ENCODE results near the gene GATA3. TPM values are rescaled to one million over a fixed set of nuclear protein-coding genes. Genes with fewer than 3 reads are reported as not detected.

Gene GATA3
- total and polyA plus RNA-seq, 2 donors: 6.5 to 17.5 TPM

GRCh38 chr10:8053446-8054243, 843 bp upstream of the GATA3 start:
- peaks cover 0 to 8% of the 10 kb centered on the region in 2 donors for H3K9me3 ChIP-seq (ENCODE audit: control insufficient read depth in 2 of 2, insufficient read depth in 1 of 2, low read length in 1 of 2)
- WGBS: under 1% methylated on average over 60 of the region's 60 CpGs
- peaks cover 46 to 72% of the 10 kb centered on the region in 2 donors for H3K4me1 ChIP-seq (ENCODE audit: control insufficient read depth in 2 of 2, insufficient read depth in 2 of 2, low read length in 2 of 2)
- peak in 7 of 9 donors; percentile 76 to 95 (median 89) for DNase-seq (ENCODE audit: low read depth in 6 of 9, low spot score in 9 of 9)
- peak overlapping the region; percentile 60 to 76 for H3K27ac ChIP-seq (ENCODE audit: low read depth in 1 of 2, low read length in 1 of 2)
- H3K27me3 ChIP-seq (ENCODE audit: control insufficient read depth in 2 of 2, insufficient read depth in 1 of 2, low read length in 1 of 2): peaks cover 46 to 65% of the 10 kb centered on the region in 2 donors
- H3K36me3 ChIP-seq (ENCODE audit: control insufficient read depth in 2 of 2, insufficient read depth in 2 of 2, low read length in 1 of 2): peaks cover 7 to 15% of the 10 kb centered on the region in 2 donors
- peak overlapping the region; percentile 78 to 97 for H3K4me3 ChIP-seq (ENCODE audit: low read length in 2 of 2)

- DNase-seq (ENCODE audit: low read depth in 6 of 9, low spot score in 9 of 9): no peak
- H3K4me3 ChIP-seq (ENCODE audit: low read length in 2 of 2): peak overlapping the region; percentile 78 to 97
- H3K4me1 ChIP-seq (ENCODE audit: control insufficient read depth in 2 of 2, insufficient read depth in 2 of 2, low read length in 2 of 2): peaks cover 51 to 72% of the 10 kb centered on the region in 2 donors
- under 1% methylated on average over 25 of the region's 25 CpGs for WGBS
- peaks cover 41 to 60% of the 10 kb centered on the region in 2 donors for H3K27me3 ChIP-seq (ENCODE audit: control insufficient read depth in 2 of 2, insufficient read depth in 1 of 2, low read length in 1 of 2)
- H3K27ac ChIP-seq (ENCODE audit: low read depth in 1 of 2, low read length in 1 of 2): peak overlapping the region; percentile 42 to 76
- H3K36me3 ChIP-seq (ENCODE audit: control insufficient read depth in 2 of 2, insufficient read depth in 2 of 2, low read length in 1 of 2): peaks cover 13 to 20% of the 10 kb centered on the region in 2 donors
- H3K9me3 ChIP-seq (ENCODE audit: control insufficient read depth in 2 of 2, insufficient read depth in 1 of 2, low read length in 1 of 2): peaks cover 0 to 7% of the 10 kb centered on the region in 2 donors
Observed at GRCh38 chr10:8054244-8054493, 319 bp upstream of the GATA3 start.

- Histone ChIP-seq H3K36me3 (ENCODE audit: control insufficient read depth in 2 of 2, insufficient read depth in 2 of 2, low read length in 1 of 2) (peaks cover 14 to 34% of the 10 kb centered on the region in 2 donors), H3K4me3 (ENCODE audit: low read length in 2 of 2) (peak overlapping the region; percentile 78 to 97), H3K9me3 (ENCODE audit: control insufficient read depth in 2 of 2, insufficient read depth in 1 of 2, low read length in 1 of 2) (peaks cover 0 to 7% of the 10 kb centered on the region in 2 donors), H3K4me1 (ENCODE audit: control insufficient read depth in 2 of 2, insufficient read depth in 2 of 2, low read length in 2 of 2) (peaks cover 48 to 72% of the 10 kb centered on the region in 2 donors), H3K27me3 (ENCODE audit: control insufficient read depth in 2 of 2, insufficient read depth in 1 of 2, low read length in 1 of 2) (peaks cover 26 to 45% of the 10 kb centered on the region in 2 donors), H3K27ac (ENCODE audit: low read depth in 1 of 2, low read length in 1 of 2) (peak overlapping the region; percentile 88 to 98)
- WGBS: 2% methylated on average over 85 of the region's 85 CpGs
- peak in 1 of 9 donors; percentile 75 for DNase-seq (ENCODE audit: low read depth in 6 of 9, low spot score in 9 of 9)
Observed at GRCh38 chr10:8055420-8056349, 1.2 kb downstream of the GATA3 start.

GRCh38 chr10:8056378-8056777, 1.9 kb downstream of the GATA3 start:
- Histone ChIP-seq H3K27me3 (ENCODE audit: control insufficient read depth in 2 of 2, insufficient read depth in 1 of 2, low read length in 1 of 2) (peaks cover 19 to 38% of the 10 kb centered on the region in 2 donors), H3K4me3 (ENCODE audit: low read length in 2 of 2) (peak overlapping the region; percentile 78 to 97), H3K4me1 (ENCODE audit: control insufficient read depth in 2 of 2, insufficient read depth in 2 of 2, low read length in 2 of 2) (peaks cover 45 to 73% of the 10 kb centered on the region in 2 donors), H3K9me3 (ENCODE audit: control insufficient read depth in 2 of 2, insufficient read depth in 1 of 2, low read length in 1 of 2) (peaks cover 0 to 7% of the 10 kb centered on the region in 2 donors), H3K27ac (ENCODE audit: low read depth in 1 of 2, low read length in 1 of 2) (peak overlapping the region; percentile 88 to 98), H3K36me3 (ENCODE audit: control insufficient read depth in 2 of 2, insufficient read depth in 2 of 2, low read length in 1 of 2) (peaks cover 14 to 41% of the 10 kb centered on the region in 2 donors)
- peak in 1 of 9 donors; percentile 61 for DNase-seq (ENCODE audit: low read depth in 6 of 9, low spot score in 9 of 9)
- WGBS: 20% methylated on average over 6 of the region's 6 CpGs

GRCh38 chr10:8056871-8057331, 2.4 kb downstream of the GATA3 start:
- 9% methylated on average over 13 of the region's 13 CpGs for whole genome bisulfite sequencing
- Histone ChIP-seq H3K27ac (ENCODE audit: low read depth in 1 of 2, low read length in 1 of 2) (peak overlapping the region; percentile 88 to 98), H3K9me3 (ENCODE audit: control insufficient read depth in 2 of 2, insufficient read depth in 1 of 2, low read length in 1 of 2) (peaks cover 0 to 9% of the 10 kb centered on the region in 2 donors), H3K4me3 (ENCODE audit: low read length in 2 of 2) (peak overlapping the region; percentile 78 to 97), H3K27me3 (ENCODE audit: control insufficient read depth in 2 of 2, insufficient read depth in 1 of 2, low read length in 1 of 2) (peaks cover 14 to 35% of the 10 kb centered on the region in 2 donors), H3K36me3 (ENCODE audit: control insufficient read depth in 2 of 2, insufficient read depth in 2 of 2, low read length in 1 of 2) (peaks cover 18 to 46% of the 10 kb centered on the region in 2 donors), H3K4me1 (ENCODE audit: control insufficient read depth in 2 of 2, insufficient read depth in 2 of 2, low read length in 2 of 2) (peaks cover 46 to 74% of the 10 kb centered on the region in 2 donors)
- DNase-seq (ENCODE audit: low read depth in 6 of 9, low spot score in 9 of 9): peak in 3 of 9 donors; percentile 62 to 79 (median 67)

- peak in 1 of 9 donors; percentile 46 for DNase-seq (ENCODE audit: low read depth in 6 of 9, low spot score in 9 of 9)
- Histone ChIP-seq H3K27me3 (ENCODE audit: control insufficient read depth in 2 of 2, insufficient read depth in 1 of 2, low read length in 1 of 2) (peaks cover 5 to 27% of the 10 kb centered on the region in 2 donors), H3K27ac (ENCODE audit: low read depth in 1 of 2, low read length in 1 of 2) (peak overlapping the region; percentile 54 to 98), H3K9me3 (ENCODE audit: control insufficient read depth in 2 of 2, insufficient read depth in 1 of 2, low read length in 1 of 2) (peaks cover 0 to 4% of the 10 kb centered on the region in 2 donors), H3K36me3 (ENCODE audit: control insufficient read depth in 2 of 2, insufficient read depth in 2 of 2, low read length in 1 of 2) (peaks cover 27 to 55% of the 10 kb centered on the region in 2 donors), H3K4me1 (ENCODE audit: control insufficient read depth in 2 of 2, insufficient read depth in 2 of 2, low read length in 2 of 2) (peaks cover 46 to 74% of the 10 kb centered on the region in 2 donors), H3K4me3 (ENCODE audit: low read length in 2 of 2) (peak overlapping the region; percentile 78 to 97)
- WGBS: 80% methylated on average over 15 of the region's 15 CpGs
Observed at GRCh38 chr10:8057636-8058273, 3.3 kb downstream of the GATA3 start.

- 92% methylated on average over 45 of the region's 45 CpGs for WGBS
- Histone ChIP-seq H3K27ac (ENCODE audit: low read depth in 1 of 2, low read length in 1 of 2) (peak overlapping the region; percentile 82 to 98), H3K9me3 (ENCODE audit: control insufficient read depth in 2 of 2, insufficient read depth in 1 of 2, low read length in 1 of 2) (peaks cover 0 to 4% of the 10 kb centered on the region in 2 donors), H3K4me3 (ENCODE audit: low read length in 2 of 2) (peak overlapping the region; percentile 78 to 97), H3K4me1 (ENCODE audit: control insufficient read depth in 2 of 2, insufficient read depth in 2 of 2, low read length in 2 of 2) (peaks cover 42 to 74% of the 10 kb centered on the region in 2 donors), H3K36me3 (ENCODE audit: control insufficient read depth in 2 of 2, insufficient read depth in 2 of 2, low read length in 1 of 2) (peaks cover 31 to 62% of the 10 kb centered on the region in 2 donors), H3K27me3 (ENCODE audit: control insufficient read depth in 2 of 2, insufficient read depth in 1 of 2, low read length in 1 of 2) (peaks cover 0 to 21% of the 10 kb centered on the region in 2 donors)
- no peak for DNase-seq (ENCODE audit: low read depth in 6 of 9, low spot score in 9 of 9)
Observed at GRCh38 chr10:8058274-8059111, 4.0 kb downstream of the GATA3 start.

All from thymus (tissue), 11 donors.